ENCODE results near the gene MTPN.
A peak's percentile ranks its signal among the peaks of the same experiment; 100 is the strongest.

The MTPN gene

GRCh38 chr7:135922263-135922662 is 54.9 kb downstream of the MTPN start:
- no peak for DNase-seq

- DNase-seq: no peak
Observed at GRCh38 chr7:135920478-135920877, 56.7 kb downstream of the MTPN start.

GRCh38 chr7:135919071-135919841 is 57.9 kb downstream of the MTPN start:
- peak; percentile 27 for DNase-seq

GRCh38 chr7:135918134-135918533 is 59.0 kb downstream of the MTPN start:
- no peak for DNase-seq

- no peak for DNase-seq
Observed at GRCh38 chr7:135917721-135918120, 59.4 kb downstream of the MTPN start.

GRCh38 chr7:135914346-135914745 is 62.8 kb downstream of the MTPN start:
- DNase-seq: no peak

GRCh38 chr7:135913404-135913803 is 63.8 kb downstream of the MTPN start:
- no peak for DNase-seq

GRCh38 chr7:135911099-135911498 is 66.1 kb downstream of the MTPN start:
- DNase-seq: no peak

- peak; percentile 13 for DNase-seq
Observed at GRCh38 chr7:135910393-135911036, 66.6 kb downstream of the MTPN start.

GRCh38 chr7:135905858-135906257 is 71.3 kb downstream of the MTPN start:
- DNase-seq: no peak

GRCh38 chr7:135905355-135905754 is 71.8 kb downstream of the MTPN start:
- DNase-seq: no peak

GRCh38 chr7:135904282-135904681 is 72.9 kb downstream of the MTPN start:
- DNase-seq: no peak

- DNase-seq: no peak
Observed at GRCh38 chr7:135901585-135902540, 75.3 kb downstream of the MTPN start.

GRCh38 chr7:135900065-135900546 is 77.1 kb downstream of the MTPN start:
- no peak for DNase-seq

GRCh38 chr7:135899458-135900064 is 77.6 kb downstream of the MTPN start:
- no peak for DNase-seq

GRCh38 chr7:135898226-135898625 is 78.9 kb downstream of the MTPN start:
- DNase-seq: no peak

GRCh38 chr7:135894816-135895215 is 82.3 kb downstream of the MTPN start:
- no peak for DNase-seq

GRCh38 chr7:135889823-135890222 is 87.3 kb downstream of the MTPN start:
- DNase-seq: no peak

GRCh38 chr7:135888740-135889139 is 88.4 kb downstream of the MTPN start:
- no peak for DNase-seq

- DNase-seq: no peak
Observed at GRCh38 chr7:135886345-135887132, 90.6 kb downstream of the MTPN start.

GRCh38 chr7:135884495-135885232 is 92.5 kb downstream of the MTPN start:
- DNase-seq: no peak

Data from NCI-H774 (cell line).